Stimulated activated CD4-positive, alpha-beta T cell treated with anti-CD3 and anti-CD28 coated beads, Interleukin-12 subunit alpha, Interleukin-12 subunit beta, amount 100 ng/mL, for 4 hours (primary cell): Measurements from ENCODE around the gene MAK.
A peak's percentile ranks its signal among the peaks of the same experiment; 100 is the strongest.
"Not testable (repeated sequence)": the region's sequence is repeated elsewhere in the genome, so short reads cannot be mapped to it uniquely, and the experiment has no call there.

Source experiments
- DNase-seq: peaks from one replicate; pipeline ENCODE4 v3.0.0-alpha.2; 2020

MAK gene

GRCh38 chr6:10837995-10838793, at the start of gene MAK:
MAK (minus strand) TSS chr6:10838539; CDS start chr6:10830648, 7,891 bp downstream.
- peak; percentile 80 for DNase-seq

- no peak for DNase-seq
Measured at GRCh38 chr6:10886691-10887502, 48.6 kb upstream of the MAK start, which contains the start of gene SYCP2L. SYCP2L (plus strand) TSS chr6:10887052; CDS start chr6:10887127, 75 bp downstream.

GRCh38 chr6:10886365-10886690, 48.0 kb upstream of the MAK start:
- DNase-seq = not testable (repeated sequence)

GRCh38 chr6:10884245-10884972, 46.1 kb upstream of the MAK start:
- DNase-seq = no peak

GRCh38 chr6:10883312-10884244, 45.2 kb upstream of the MAK start:
- DNase-seq = no peak

GRCh38 chr6:10882657-10883171, 44.4 kb upstream of the MAK start:
- DNase-seq = no peak

- DNase-seq = not testable (repeated sequence)
Measured at GRCh38 chr6:10882253-10882630, 43.9 kb upstream of the MAK start.

GRCh38 chr6:10880366-10880765, 42.0 kb upstream of the MAK start:
- no peak for DNase-seq

GRCh38 chr6:10877871-10878270, 39.5 kb upstream of the MAK start:
- DNase-seq = no peak

GRCh38 chr6:10877012-10877411, 38.7 kb upstream of the MAK start:
- DNase-seq = no peak

- no peak for DNase-seq
Measured at GRCh38 chr6:10875026-10875425, 36.7 kb upstream of the MAK start.

- DNase-seq = no peak
Measured at GRCh38 chr6:10874207-10874606, 35.9 kb upstream of the MAK start.

GRCh38 chr6:10873374-10873773, 35.0 kb upstream of the MAK start:
- no peak for DNase-seq

- no peak for DNase-seq
Measured at GRCh38 chr6:10867952-10868351, 29.6 kb upstream of the MAK start.

- not testable (repeated sequence) for DNase-seq
Measured at GRCh38 chr6:10866709-10867108, 28.4 kb upstream of the MAK start.

- not testable (repeated sequence) for DNase-seq
Measured at GRCh38 chr6:10863031-10863430, 24.7 kb upstream of the MAK start.

- DNase-seq = no peak
Measured at GRCh38 chr6:10862361-10862760, 24.0 kb upstream of the MAK start.

- no peak for DNase-seq
Measured at GRCh38 chr6:10861086-10861485, 22.7 kb upstream of the MAK start.

- no peak for DNase-seq
Measured at GRCh38 chr6:10857259-10857658, 18.9 kb upstream of the MAK start.

GRCh38 chr6:10854922-10855632, 16.7 kb upstream of the MAK start:
- DNase-seq = no peak

- DNase-seq = not testable (repeated sequence)
Measured at GRCh38 chr6:10853849-10854300, 15.5 kb upstream of the MAK start.
